ENCODE data around the gene OBSL1.

Gene OBSL1

GRCh38 chr2:219567131-219567530, 4.2 kb downstream of the OBSL1 start:
- Histone ChIP-seq H3K4me1 (ENCODE audit: insufficient read depth, low read length, poor library complexity, severe bottlenecking) (peaks cover 16% of the 10 kb centered on the region), H2AFZ (ENCODE audit: low read length) (no peak overlapping the region), H3K4me2 (ENCODE audit: low read depth, low read length, poor library complexity, severe bottlenecking) (no peak overlapping the region), H3F3A (ENCODE audit: low read depth) (no peaks in the 10 kb centered on the region), H3K4me3 (ENCODE audit: low read length, poor library complexity, severe bottlenecking) (no peak overlapping the region), H3K9me2 (replicated peaks; ENCODE audit: low read depth, low read length) (no peaks in the 10 kb centered on the region), H4K20me1 (ENCODE audit: insufficient read depth, low read length, poor library complexity, severe bottlenecking) (peaks cover 9% of the 10 kb centered on the region), H3K9ac (ENCODE audit: low read depth, low read length, poor library complexity, severe bottlenecking) (no peak overlapping the region), H3K36me3 (ENCODE audit: insufficient read depth, low read length) (no peaks in the 10 kb centered on the region), H3K79me2 (ENCODE audit: insufficient read depth, low read length) (peaks cover 5% of the 10 kb centered on the region; the same call in 1 of the 2 replicates), H3K27me3 (ENCODE audit: insufficient read depth, low read length, poor library complexity, severe bottlenecking) (no peaks in the 10 kb centered on the region), H3K9me3 (ENCODE audit: insufficient read depth, low read depth, low read length) (no peaks in the 10 kb centered on the region)
- TF ChIP-seq, protein P1, sequence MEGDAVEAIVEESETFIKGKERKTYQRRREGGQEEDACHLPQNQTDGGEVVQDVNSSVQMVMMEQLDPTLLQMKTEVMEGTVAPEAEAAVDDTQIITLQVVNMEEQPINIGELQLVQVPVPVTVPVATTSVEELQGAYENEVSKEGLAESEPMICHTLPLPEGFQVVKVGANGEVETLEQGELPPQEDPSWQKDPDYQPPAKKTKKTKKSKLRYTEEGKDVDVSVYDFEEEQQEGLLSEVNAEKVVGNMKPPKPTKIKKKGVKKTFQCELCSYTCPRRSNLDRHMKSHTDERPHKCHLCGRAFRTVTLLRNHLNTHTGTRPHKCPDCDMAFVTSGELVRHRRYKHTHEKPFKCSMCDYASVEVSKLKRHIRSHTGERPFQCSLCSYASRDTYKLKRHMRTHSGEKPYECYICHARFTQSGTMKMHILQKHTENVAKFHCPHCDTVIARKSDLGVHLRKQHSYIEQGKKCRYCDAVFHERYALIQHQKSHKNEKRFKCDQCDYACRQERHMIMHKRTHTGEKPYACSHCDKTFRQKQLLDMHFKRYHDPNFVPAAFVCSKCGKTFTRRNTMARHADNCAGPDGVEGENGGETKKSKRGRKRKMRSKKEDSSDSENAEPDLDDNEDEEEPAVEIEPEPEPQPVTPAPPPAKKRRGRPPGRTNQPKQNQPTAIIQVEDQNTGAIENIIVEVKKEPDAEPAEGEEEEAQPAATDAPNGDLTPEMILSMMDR (conservative IDR thresholded peaks at IDR 0.05; ENCODE audit: low read length) = no peak
- no peak for TF ChIP-seq EZH2phosphoT487 (IDR thresholded peaks at IDR 0.05; ENCODE audit: borderline replicate concordance)

DNA sequence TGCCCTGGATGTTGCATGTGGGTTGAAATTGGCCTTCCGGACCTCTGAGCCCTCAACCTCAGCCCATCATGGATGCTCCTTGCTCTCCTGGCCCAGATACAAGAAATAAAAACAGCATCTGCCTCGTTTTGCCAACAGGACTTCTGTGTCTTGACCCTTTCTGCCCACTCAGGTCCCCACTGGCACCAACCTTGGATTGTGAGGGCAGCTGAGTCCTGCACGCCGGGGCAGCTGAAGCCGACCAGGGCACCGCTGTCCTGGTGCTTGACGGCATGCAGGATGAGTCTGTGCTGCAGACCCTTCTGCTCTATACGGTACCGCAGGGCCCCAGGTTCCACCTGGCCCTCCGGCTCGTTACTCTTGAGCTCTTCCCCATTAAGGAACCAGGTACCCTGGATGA, 4.7 kb downstream of the OBSL1 start:
- Histone ChIP-seq H3F3A (ENCODE audit: low read depth) (no peaks in the 10 kb centered on the region), H3K4me2 (ENCODE audit: low read depth, low read length, poor library complexity, severe bottlenecking) (no peak overlapping the region), H3K4me3 (ENCODE audit: low read length, poor library complexity, severe bottlenecking) (no peak overlapping the region), H4K20me1 (ENCODE audit: insufficient read depth, low read length, poor library complexity, severe bottlenecking) (peaks cover 9% of the 10 kb centered on the region), H3K36me3 (ENCODE audit: insufficient read depth, low read length) (no peaks in the 10 kb centered on the region), H3K4me1 (ENCODE audit: insufficient read depth, low read length, poor library complexity, severe bottlenecking) (peaks cover 12% of the 10 kb centered on the region), H2AFZ (ENCODE audit: low read length) (no peak overlapping the region), H3K79me2 (ENCODE audit: insufficient read depth, low read length) (peaks cover 5% of the 10 kb centered on the region; the same call in 1 of the 2 replicates), H3K27me3 (ENCODE audit: insufficient read depth, low read length, poor library complexity, severe bottlenecking) (no peaks in the 10 kb centered on the region), H3K9ac (ENCODE audit: low read depth, low read length, poor library complexity, severe bottlenecking) (no peak overlapping the region), H3K9me2 (replicated peaks; ENCODE audit: low read depth, low read length) (no peaks in the 10 kb centered on the region), H3K9me3 (ENCODE audit: insufficient read depth, low read depth, low read length) (no peaks in the 10 kb centered on the region)
- TF ChIP-seq, protein P1 (conservative IDR thresholded peaks at IDR 0.05; ENCODE audit: low read length) = no peak
- no peak for TF ChIP-seq EZH2phosphoT487 (IDR thresholded peaks at IDR 0.05; ENCODE audit: borderline replicate concordance)

DNA sequence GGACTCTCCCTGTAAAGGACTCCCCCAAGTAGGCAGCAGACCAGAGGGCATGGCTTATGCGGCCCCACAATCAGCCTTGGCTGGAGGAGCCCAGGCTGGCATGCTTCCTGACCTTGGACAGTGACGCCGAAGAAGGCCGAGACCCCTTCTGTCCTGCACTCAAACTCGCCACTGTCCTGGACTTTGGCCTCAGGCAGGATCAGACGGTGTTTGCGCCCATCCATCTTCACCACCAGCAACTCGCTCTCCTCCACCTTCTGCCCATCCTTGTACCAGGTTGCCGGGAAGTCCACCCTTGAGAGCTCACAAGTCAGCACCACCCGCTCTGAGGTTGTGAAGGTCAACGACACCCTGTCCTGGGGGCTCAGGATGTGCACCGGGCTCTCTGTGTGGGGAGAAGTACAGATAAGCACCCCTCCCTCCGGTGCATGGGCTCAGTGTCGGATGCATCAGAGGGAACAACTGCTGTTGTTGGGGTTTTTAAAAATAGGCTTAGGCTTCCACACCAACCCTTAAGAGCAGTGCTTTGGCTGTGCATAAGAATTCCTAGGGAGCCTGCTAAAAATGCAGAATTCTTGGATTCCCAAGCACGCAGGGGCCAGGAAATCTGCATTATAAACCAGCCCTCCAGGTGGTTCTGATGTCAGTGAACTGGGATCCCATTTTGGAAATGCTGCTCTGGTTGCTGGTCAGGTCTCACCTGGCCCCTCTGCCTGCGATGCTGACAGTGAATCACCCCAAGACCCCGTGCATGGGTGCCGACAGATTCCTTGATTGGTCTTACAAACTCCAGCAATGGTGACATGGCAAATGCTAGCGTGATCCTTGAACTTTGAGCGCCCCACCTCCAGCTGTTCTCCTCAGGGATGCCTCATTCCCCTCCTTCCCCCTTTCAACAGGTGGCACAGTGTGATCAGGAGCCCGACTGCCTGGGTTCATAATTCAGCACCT, 5.9 kb downstream of the OBSL1 start:
- Histone ChIP-seq H3K9me3 (ENCODE audit: insufficient read depth, low read depth, low read length) (no peaks in the 10 kb centered on the region), H3K27me3 (ENCODE audit: insufficient read depth, low read length, poor library complexity, severe bottlenecking) (no peaks in the 10 kb centered on the region), H2AFZ (ENCODE audit: low read length) (no peak overlapping the region), H4K20me1 (ENCODE audit: insufficient read depth, low read length, poor library complexity, severe bottlenecking) (peaks cover 9% of the 10 kb centered on the region), H3K36me3 (ENCODE audit: insufficient read depth, low read length) (no peaks in the 10 kb centered on the region), H3K9me2 (replicated peaks; ENCODE audit: low read depth, low read length) (no peaks in the 10 kb centered on the region), H3K4me2 (ENCODE audit: low read depth, low read length, poor library complexity, severe bottlenecking) (no peak overlapping the region), H3K79me2 (ENCODE audit: insufficient read depth, low read length) (peaks cover 5% of the 10 kb centered on the region; the same call in 1 of the 2 replicates), H3K4me1 (ENCODE audit: insufficient read depth, low read length, poor library complexity, severe bottlenecking) (peaks cover 9% of the 10 kb centered on the region), H3F3A (ENCODE audit: low read depth) (no peaks in the 10 kb centered on the region), H3K9ac (ENCODE audit: low read depth, low read length, poor library complexity, severe bottlenecking) (no peak overlapping the region), H3K4me3 (ENCODE audit: low read length, poor library complexity, severe bottlenecking) (no peak overlapping the region)
- no peak for TF ChIP-seq EZH2phosphoT487 (IDR thresholded peaks at IDR 0.05; ENCODE audit: borderline replicate concordance)
- TF ChIP-seq, protein P1 (conservative IDR thresholded peaks at IDR 0.05; ENCODE audit: low read length) = no peak
